T-helper 1 cell (primary cell): ENCODE measurements around the gene PCDHA11.
"Not testable (repeated sequence)": the region's sequence is repeated elsewhere in the genome, so short reads cannot be mapped to it uniquely, and the experiment has no call there.

ENCODE experiments used
- DNase-seq, 5 donors: peaks; one replicate each; pipeline ENCODE4 v3.0.0-alpha.2; 2012 to 2020

Gene PCDHA11

DNA sequence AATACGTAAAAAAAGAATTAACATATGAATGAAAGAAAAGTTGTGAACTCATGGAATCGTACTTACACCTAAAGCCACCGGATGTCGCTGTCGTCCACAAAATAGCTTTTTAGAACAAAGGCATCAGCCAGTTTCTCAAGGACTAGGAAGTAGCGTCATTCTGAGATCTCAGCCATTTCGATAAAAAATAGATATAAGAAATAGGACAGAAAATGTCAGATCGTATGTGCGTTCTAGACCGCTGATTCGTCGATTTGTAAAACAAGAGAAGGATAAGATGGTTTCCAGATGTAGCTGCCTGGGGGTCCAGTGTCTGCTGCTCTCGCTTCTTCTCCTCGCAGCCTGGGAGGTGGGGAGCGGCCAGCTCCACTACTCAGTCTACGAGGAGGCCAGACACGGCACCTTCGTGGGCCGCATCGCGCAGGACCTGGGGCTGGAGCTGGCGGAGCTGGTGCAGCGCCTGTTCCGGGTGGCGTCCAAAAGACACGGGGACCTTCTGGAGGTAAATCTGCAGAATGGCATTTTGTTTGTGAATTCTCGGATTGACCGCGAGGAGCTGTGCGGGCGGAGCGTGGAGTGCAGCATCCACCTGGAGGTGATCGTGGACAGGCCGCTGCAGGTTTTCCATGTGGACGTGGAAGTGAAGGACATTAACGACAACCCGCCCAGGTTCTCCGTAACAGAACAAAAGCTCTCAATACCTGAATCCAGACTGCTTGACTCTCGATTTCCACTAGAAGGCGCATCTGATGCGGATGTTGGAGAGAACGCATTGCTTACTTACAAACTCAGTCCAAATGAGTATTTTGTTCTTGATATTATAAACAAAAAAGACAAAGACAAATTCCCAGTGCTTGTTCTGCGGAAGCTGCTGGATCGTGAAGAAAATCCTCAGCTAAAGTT is 12.7 kb upstream of the PCDHA11 start, which contains the start of gene PCDHA10:
TSS of gene PCDHA10 (plus strand) at position 126 of the 903 bp plus-strand sequence. CDS start at position 278, 152 bp downstream.
- DNase-seq, result no peak

DNA sequence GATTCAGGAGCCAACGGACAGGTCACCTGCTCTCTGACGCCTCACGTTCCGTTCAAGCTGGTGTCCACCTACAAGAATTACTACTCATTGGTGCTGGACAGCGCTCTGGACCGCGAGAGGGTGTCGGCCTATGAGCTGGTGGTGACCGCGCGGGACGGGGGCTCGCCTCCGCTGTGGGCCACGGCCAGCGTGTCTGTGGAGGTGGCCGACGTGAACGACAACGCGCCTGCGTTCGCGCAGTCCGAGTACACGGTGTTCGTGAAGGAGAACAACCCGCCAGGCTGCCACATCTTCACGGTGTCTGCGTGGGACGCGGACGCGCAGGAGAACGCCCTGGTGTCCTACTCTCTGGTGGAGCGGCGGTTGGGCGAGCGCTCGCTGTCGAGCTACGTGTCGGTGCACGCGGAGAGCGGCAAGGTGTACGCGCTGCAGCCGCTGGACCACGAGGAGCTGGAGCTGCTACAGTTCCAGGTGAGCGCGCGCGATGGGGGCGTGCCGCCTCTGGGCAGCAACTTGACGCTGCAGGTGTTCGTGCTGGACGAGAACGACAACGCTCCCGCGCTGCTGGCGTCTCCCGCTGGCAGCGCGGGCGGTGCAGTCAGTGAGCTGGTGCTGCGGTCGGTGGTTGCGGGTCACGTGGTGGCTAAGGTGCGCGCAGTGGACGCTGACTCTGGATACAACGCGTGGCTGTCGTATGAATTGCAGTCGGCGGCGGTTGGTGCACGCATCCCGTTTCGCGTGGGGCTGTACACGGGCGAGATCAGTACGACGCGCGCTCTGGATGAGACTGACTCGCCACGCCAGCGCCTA is 11.4 kb upstream of the PCDHA11 start:
- no peak for DNase-seq

DNA sequence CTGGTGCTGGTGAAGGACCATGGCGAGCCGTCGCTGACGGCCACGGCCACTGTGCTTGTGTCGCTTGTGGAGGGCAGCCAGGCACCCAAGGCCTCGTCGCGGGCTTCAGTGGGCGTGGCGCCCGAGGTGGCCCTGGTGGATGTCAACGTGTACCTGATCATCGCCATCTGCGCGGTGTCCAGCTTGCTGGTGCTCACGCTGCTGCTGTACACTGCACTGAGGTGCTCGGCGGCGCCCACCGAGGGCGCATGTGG is 10.8 kb upstream of the PCDHA11 start:
- DNase-seq, result no peak

DNA sequence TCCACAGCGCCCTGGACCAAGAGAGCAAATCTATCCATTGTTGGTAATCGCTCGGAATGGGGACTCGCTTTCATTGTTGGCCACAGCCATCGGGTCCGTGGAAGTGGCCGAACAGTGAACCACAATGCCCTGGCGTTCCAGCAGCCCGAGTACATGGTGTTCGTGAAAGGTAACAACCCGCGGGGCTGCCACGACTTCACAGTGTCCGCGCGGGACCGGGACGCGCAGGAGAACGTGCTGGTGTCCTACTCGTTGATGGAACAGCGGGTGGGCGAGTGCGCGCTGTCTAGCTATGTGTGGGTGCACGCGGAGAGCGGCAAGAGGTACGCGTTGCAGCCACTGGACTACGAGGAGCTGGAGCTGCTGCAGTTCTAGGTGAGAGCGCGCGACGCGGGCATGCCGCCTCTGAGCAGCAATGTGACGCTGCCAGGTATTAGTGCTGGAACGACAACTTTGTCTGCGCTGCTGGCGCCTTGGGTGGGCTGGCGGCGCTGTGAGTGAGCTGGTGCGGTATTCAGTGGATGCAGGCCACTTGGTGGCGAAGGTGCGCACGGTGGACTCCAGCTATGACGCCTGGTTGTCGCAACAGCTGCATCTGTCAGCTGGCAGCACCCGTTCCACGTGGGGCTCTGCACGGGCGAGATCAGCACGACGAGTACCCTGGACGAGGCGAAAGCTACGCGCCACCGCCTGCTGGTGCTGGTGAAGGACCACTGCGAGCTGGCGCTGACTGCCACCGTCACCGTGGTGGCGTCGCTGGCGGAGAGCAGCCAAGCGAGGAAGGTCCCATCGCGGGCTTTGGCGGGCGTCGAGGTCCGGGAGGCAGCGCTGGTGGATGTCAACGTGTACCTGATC is 6.1 kb upstream of the PCDHA11 start:
- no peak for DNase-seq

DNA sequence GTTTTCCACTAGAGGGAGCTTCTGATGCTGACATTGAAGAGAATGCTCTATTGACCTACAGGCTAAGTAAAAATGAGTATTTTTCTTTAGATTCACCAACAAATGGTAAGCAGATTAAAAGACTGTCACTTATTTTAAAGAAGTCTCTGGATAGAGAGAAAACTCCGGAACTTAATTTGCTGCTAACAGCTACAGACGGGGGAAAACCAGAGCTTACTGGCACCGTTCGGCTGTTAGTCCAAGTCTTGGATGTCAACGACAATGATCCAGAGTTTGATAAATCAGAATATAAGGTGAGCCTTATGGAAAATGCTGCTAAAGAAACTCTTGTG is 764 bp downstream of the PCDHA11 start:
- no peak for DNase-seq

DNA sequence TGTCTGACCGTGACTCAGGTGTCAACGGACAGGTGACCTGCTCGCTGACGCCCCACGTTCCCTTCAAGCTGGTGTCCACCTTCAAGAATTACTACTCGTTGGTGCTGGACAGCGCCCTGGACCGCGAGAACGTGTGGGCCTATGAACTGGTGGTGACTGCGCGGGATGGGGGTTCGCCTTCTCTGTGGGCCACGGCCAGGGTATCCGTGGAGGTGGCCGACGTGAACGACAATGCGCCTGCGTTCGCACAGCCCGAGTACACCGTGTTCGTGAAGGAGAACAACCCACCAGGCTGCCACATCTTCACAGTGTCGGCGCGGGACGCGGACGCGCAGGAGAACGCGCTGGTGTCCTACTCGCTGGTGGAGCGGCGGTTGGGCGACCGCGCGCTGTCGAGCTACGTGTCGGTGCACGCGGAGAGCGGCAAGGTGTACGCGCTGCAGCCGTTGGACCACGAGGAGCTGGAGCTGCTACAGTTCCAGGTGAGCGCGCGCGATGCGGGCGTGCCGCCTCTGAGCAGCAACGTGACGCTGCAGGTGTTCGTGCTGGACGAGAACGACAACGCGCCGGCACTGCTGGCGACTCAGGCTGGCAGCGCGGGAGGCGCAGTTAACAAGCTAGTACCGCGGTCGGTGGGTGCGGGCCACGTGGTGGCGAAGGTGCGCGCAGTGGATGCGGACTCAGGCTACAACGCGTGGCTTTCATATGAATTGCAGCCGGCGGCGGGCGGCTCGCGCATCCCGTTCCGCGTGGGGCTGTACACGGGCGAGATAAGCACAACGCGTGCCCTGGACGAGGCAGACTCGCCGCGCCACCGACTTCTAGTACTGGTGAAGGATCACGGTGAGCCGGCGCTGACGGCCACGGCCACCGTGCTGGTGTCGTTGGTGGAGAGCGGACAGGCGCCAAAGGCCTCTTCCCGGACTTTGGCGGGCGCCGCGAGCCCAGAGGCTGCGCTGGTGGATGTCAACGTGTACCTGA is 1.8 kb downstream of the PCDHA11 start:
- no peak for DNase-seq

DNA sequence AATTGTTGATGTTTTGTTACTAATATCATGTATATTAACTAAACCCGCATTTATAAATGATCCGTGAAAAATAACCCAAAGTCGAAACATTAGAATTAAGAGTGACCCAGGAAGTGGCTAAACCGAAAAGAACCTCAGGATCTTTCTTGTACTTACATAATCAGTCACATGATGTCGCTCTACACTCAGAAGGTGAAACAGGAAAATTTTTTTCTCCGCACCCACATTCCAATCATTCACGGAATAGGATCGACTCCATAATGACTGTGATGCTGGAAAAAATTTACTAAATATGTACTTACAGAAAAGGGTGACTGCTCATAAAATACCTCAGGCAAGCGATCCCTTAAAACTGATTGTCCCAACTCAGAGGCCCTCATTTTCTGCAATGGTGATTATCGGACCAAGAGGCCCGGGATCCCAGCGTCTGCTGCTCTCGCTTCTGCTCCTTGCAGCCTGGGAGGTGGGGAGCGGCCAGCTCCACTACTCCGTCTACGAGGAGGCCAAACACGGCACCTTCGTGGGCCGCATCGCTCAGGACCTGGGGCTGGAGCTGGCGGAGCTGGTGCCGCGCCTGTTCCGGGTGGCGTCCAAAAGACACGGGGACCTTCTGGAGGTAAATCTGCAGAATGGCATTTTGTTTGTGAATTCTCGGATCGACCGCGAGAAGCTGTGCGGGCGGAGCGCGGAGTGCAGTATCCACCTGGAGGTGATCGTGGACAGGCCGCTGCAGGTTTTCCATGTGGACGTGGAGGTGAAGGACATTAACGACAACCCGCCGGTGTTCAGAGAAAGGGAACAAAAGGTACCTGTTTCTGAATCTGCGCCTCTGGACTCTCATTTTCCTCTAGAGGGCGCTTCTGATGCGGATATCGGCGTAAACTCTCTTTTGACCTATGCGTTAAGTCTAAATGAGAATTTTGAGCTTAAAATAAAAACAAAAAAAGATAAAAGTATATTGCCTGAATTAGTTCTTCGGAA is 6.6 kb downstream of the PCDHA11 start, which contains the start of gene PCDHA12:
TSS of gene PCDHA12 (plus strand) at position 224 of the 981 bp plus-strand sequence. CDS start at position 389, 165 bp downstream.
- DNase-seq, result no peak

DNA sequence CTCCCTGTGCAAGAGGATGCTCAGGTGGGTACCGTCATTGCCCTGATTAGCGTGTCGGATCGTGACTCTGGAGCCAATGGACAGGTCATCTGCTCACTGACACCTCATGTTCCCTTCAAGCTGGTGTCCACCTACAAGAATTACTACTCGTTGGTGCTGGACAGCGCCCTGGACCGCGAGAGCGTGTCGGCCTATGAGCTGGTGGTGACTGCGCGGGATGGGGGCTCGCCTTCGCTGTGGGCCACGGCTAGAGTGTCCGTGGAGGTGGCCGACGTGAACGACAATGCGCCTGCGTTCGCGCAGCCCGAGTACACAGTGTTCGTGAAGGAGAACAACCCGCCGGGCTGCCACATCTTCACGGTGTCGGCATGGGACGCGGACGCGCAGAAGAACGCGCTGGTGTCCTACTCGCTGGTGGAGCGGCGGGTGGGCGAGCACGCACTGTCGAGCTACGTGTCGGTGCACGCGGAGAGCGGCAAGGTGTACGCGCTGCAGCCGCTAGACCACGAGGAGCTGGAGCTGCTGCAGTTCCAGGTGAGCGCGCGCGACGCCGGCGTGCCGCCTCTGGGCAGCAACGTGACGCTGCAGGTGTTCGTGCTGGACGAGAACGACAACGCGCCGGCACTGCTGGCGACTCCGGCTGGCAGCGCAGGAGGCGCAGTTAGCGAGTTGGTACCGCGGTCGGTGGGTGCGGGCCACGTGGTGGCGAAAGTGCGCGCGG is 7.9 kb downstream of the PCDHA11 start:
- DNase-seq, result not testable (repeated sequence)

DNA sequence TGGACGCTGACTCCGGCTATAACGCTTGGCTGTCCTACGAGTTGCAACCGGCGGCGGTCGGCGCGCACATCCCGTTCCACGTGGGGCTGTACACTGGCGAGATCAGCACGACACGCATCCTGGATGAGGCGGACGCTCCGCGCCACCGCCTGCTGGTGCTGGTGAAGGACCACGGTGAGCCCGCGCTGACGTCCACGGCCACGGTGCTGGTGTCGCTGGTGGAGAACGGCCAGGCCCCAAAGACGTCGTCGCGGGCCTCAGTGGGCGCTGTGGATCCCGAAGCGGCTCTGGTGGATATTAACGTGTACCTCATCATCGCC is 8.5 kb downstream of the PCDHA11 start:
- DNase-seq, result no peak

DNA sequence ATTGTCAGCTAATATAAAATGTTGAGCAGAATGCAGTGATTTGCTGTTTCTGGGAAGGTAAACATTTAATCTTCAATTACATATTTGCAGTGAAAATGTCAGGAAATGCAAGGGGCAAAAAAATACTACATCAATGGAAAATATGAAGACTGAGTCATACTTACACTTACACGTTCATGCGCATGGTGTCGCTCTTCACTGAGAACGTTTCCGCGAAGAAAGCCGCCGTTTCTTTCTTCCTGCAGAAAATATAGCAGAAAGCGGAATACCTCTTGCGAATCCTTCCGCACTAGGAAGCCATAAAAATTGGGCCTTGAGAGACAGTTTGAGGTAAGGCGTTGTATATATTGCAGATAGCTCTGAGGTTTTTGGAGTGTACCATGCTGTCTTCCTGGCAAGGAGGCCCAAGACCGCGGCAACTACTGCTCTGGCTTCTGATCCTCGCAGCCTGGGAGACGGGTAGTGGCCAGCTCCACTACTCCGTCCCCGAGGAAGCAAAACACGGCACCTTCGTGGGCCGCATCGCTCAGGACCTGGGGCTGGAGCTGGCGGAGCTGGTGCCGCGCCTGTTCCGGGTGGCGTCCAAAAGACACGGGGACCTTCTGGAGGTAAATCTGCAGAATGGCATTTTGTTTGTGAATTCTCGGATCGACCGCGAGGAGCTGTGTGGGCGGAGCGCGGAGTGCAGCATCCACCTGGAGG is 13.3 kb downstream of the PCDHA11 start, which contains the start of gene PCDHA13:
TSS of gene PCDHA13 (plus strand) at position 236 of the 702 bp plus-strand sequence. CDS start at position 381, 145 bp downstream.
- DNase-seq, result no peak

DNA sequence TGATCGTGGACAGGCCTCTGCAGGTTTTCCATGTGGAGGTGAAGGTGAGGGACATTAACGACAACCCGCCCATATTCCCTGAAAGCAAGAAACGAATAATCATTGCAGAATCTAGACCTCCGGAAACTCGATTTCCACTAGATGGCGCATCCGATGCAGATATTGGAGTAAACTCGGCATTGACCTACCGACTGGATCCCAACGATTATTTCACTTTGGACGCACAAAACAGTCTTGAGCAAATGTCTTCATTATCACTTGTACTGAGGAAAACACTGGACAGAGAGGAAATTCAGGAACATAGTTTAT is 13.8 kb downstream of the PCDHA11 start:
- no peak for DNase-seq

DNA sequence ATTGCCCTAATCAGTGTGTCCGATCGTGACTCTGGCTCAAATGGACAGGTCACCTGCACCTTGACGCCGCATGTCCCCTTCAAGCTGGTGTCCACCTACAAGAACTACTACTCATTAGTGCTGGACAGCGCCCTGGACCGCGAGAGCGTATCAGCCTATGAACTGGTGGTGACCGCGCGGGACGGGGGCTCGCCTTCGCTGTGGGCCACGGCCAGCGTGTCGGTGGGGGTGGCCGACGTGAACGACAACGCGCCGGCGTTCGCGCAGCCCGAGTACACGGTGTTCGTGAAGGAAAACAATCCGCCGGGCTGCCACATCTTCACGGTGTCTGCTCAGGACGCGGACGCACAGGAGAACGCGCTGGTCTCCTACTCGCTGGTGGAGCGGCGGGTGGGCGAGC is 14.6 kb downstream of the PCDHA11 start:
- DNase-seq, result no peak

DNA sequence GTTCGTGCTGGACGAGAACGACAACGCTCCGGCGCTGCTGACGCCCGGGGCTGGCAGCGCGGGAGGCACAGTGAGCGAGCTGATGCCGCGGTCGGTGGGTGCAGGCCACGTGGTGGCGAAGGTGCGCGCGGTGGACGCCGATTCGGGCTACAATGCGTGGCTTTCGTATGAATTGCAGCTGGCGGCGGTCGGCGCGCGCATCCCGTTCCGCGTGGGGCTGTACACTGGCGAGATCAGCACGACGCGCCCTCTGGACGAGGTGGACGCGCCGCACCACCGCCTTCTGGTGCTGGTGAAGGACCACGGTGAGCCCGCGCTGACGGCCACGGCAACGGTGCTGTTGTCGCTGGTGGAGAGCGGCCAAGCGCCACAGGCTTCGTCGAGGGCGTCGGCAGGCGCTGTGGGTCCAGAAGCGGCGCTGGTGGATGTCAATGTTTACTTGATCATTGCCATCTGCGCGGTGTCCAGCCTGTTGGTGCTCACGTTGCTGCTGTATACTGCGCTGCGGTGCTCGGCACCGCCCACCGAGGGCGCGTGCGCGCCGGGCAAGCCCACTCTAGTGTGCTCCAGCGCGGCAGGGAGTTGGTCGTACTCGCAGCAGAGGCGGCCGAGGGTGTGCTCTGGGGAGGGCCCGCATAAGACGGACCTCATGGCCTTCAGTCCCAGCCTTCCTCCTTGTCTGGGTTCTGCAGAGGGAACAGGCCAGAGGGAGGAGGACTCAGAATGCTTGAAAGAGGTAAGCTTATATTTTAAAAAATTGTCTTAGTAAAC is 15.4 kb downstream of the PCDHA11 start:
- no peak for DNase-seq

DNA sequence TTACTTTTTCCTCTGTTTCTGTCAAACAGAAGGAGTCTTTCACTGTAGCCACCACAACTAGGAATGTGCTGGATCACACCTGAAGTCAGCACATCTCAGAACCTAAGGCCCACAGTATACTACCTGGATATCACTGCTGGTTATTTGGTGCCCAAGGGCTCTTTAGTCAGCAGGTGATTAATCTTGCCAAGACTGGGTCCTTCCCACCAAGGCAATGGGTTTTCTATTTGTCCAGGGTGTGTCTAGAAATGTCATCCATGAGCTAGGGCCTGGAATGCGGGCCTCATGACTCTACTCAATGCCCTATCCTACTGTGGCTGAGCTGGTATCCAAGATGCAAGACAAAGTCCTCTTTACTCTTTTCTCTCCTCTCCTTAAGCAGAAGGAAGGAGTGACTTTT is 47.6 kb downstream of the PCDHA11 start:
- DNase-seq, result no peak
